D721Med (cell line): ENCODE results near the gene RASAL2.
A peak's percentile ranks its signal among the peaks of the same experiment; 100 is the strongest.

Experiments used
- DNase-seq: peaks from one replicate; pipeline ENCODE4 v3.0.0; 2011; ENCODE audit warnings: low spot score; ENCODE audit not compliant: insufficient read length
- FAIRE-seq: peaks from 2 replicates; lab custom pipeline; 2011; peaks lifted over from hg19 to GRCh38; lab: Jason Lieb, UNC
- CTCF ChIP-seq: IDR thresholded peaks from 2 replicates; pipeline ENCODE4 v1.5.1; 2012; ENCODE audit warnings: mild to moderate bottlenecking, control low read depth; ENCODE audit not compliant: insufficient read depth; ENCODE audit errors: missing control alignments

Gene RASAL2

GRCh38 chr1:178456472-178456871 lies 362.6 kb downstream of the RASAL2 start:
- DNase-seq (no peak), FAIRE-seq (no peak)
- no peak for TF ChIP-seq CTCF

- no peak for TF ChIP-seq CTCF
- FAIRE-seq (no peak), DNase-seq (no peak)
Observed at GRCh38 chr1:178457651-178458050, 363.7 kb downstream of the RASAL2 start.

GRCh38 chr1:178458203-178458602 lies 364.3 kb downstream of the RASAL2 start:
- no peak for DNase-seq
- no peak for FAIRE-seq
- TF ChIP-seq CTCF: no peak

GRCh38 chr1:178461104-178461503 lies 367.2 kb downstream of the RASAL2 start:
- no peak for TF ChIP-seq CTCF
- no peak for DNase-seq
- no peak for FAIRE-seq

GRCh38 chr1:178461701-178462100 lies 367.8 kb downstream of the RASAL2 start:
- peak; percentile 64 for FAIRE-seq
- DNase-seq: no peak
- no peak for TF ChIP-seq CTCF

- no peak for DNase-seq
- FAIRE-seq: no peak
- no peak for TF ChIP-seq CTCF
Observed at GRCh38 chr1:178464141-178464540, 370.2 kb downstream of the RASAL2 start.

GRCh38 chr1:178464566-178464965 lies 370.7 kb downstream of the RASAL2 start:
- TF ChIP-seq CTCF: no peak
- no peak for FAIRE-seq
- no peak for DNase-seq
